ENCODE data around the gene PLK3. TPM values are rescaled to one million over a fixed set of nuclear protein-coding genes. Genes with fewer than 3 reads are reported as not detected.
A peak's percentile ranks its signal among the peaks of the same experiment; 100 is the strongest.

The PLK3 gene
- total and polyA plus RNA-seq, 10 of the 15 experiments (the other 5 are each of a cell fraction or from before 2014, with no cell fraction given), result 1.5 to 23.2 (median 12.1) TPM

GRCh38 chr1:44784094-44785028 is 15.8 kb upstream of the PLK3 start (continued):
- TF ChIP-seq ZBTB4 (CRISPR knock-in tag; IDR thresholded peaks at IDR 0.05) (no peak), SUPT20H (IDR thresholded peaks at IDR 0.05; ENCODE audit: borderline replicate concordance, control insufficient read depth, low read depth, low read length) (no peak), MLLT1 (IDR thresholded peaks at IDR 0.05) (0 out of 2 replicates have a peak, but pooled peaks have one; percentile 29), SREBF2 (IDR thresholded peaks at IDR 0.05; ENCODE audit: low read length) (no peak), RUNX3 (IDR thresholded peaks at IDR 0.05; ENCODE audit: low read length) (peak; percentile 67), STAT3 (IDR thresholded peaks at IDR 0.05; ENCODE audit: low read depth, low read length) (no peak)

Measured in GM12878 (cell line).